HEK293 (cell line): ENCODE results near the gene B3GLCT.
"Not testable (repeated sequence)": the region's sequence is repeated elsewhere in the genome, so short reads cannot be mapped to it uniquely, and the experiment has no call there.

Experiments
- ELK4 ChIP-seq: IDR thresholded peaks from 2 replicates; pipeline ENCODE4 v1.6.1; 2011; ENCODE audit warnings: mild to moderate bottlenecking, low read depth, low read length, borderline replicate concordance
- ZNF274 ChIP-seq, 2 experiments: fragments of 200-500 bp in 1 of 2; fragments of 450-650 bp in 1 of 2; sonication (Bioruptor generic) in 1 of 2; formaldehyde crosslinking in 1 of 2; IDR thresholded peaks; 2 replicates each; pipeline versions ENCODE4 v1.5.1 to v1.6.1; 2014 to 2016; ENCODE audit warnings: borderline replicate concordance in 1 of 2, inconsistent platforms in 1 of 2, low read length in 1 of 2, missing biosample characterization in 1 of 2, missing genetic modification characterization in 1 of 2
- ZNF350 ChIP-seq: fragments of 450-650 bp; formaldehyde crosslinking; IDR thresholded peaks from 2 replicates; pipeline ENCODE4 v1.5.0; 2017; ENCODE audit warnings: missing biosample characterization, mild to moderate bottlenecking, missing genetic modification characterization
- ZNF621 ChIP-seq: fragments of 450-650 bp; formaldehyde crosslinking; IDR thresholded peaks from 2 replicates; pipeline ENCODE4 v1.5.1; 2017; ENCODE audit warnings: missing biosample characterization, missing genetic modification characterization
- TF ChIP-seq, protein P1 (sequence below): fragments of 450-650 bp; formaldehyde crosslinking; IDR thresholded peaks from 2 replicates; pipeline ENCODE4 v1.5.1; 2016; ENCODE audit warnings: missing biosample characterization, missing genetic modification characterization

DNA sequence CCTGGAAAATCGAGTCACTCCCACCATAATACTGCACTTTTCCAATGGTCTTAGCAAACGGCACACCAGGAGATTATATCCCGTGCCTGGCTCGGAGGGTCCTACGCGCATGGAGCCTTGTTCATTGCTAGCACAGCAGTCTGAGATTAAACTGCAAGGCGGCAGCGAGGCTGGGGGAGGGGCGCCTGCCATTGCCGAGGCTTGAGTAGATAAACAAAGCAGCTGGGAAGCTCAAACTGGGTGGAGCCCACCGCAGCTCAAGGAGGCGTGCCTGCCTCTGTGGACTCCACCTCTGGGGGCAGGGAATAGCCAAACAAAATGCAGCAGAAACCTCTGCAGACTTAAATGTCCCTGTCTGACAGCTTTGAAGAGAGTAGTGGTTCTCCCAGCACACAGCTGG is 141.1 kb downstream of the B3GLCT start:
- TF ChIP-seq, protein P1, sequence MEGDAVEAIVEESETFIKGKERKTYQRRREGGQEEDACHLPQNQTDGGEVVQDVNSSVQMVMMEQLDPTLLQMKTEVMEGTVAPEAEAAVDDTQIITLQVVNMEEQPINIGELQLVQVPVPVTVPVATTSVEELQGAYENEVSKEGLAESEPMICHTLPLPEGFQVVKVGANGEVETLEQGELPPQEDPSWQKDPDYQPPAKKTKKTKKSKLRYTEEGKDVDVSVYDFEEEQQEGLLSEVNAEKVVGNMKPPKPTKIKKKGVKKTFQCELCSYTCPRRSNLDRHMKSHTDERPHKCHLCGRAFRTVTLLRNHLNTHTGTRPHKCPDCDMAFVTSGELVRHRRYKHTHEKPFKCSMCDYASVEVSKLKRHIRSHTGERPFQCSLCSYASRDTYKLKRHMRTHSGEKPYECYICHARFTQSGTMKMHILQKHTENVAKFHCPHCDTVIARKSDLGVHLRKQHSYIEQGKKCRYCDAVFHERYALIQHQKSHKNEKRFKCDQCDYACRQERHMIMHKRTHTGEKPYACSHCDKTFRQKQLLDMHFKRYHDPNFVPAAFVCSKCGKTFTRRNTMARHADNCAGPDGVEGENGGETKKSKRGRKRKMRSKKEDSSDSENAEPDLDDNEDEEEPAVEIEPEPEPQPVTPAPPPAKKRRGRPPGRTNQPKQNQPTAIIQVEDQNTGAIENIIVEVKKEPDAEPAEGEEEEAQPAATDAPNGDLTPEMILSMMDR (tag by site-specific recombination): not testable (repeated sequence)
- TF ChIP-seq ZNF274 (IDR thresholded peaks at IDR 0.05; ENCODE audit: low read length); ZNF274 (tag by site-specific recombination; IDR thresholded peaks at IDR 0.05; ENCODE audit: borderline replicate concordance); ZNF350 (tag by site-specific recombination); ELK4; ZNF621: not testable (repeated sequence)
